ENCODE results near the gene NPM1.

Gene NPM1

DNA sequence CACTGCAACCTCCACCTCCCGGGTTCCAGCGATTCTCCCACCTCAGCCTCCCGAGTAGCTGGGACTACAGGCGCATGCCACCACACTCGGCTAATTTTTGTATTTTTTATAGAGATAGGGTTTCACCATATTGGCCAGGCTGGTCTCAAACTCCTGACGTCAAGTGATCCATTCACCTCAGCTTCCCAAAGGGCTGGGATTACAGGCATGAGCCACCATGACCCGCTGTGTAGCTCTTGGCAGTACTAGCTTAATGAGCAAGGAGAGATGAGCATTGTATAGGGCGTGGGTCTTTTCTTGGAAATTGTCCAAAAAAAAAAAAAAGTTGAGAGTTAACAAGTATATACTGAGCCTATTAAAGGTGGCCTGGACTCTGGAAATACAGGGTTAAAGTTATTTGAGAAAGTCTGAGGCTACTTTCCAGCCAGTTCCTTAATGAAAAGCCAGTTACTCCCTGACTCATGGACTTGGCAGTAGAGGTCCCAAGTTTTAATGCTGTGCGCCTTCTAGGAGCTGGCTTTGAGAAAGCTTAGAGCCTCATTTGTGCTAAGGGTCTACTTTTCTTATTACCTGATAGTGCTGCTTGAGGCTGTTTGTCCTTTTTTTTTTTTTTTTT, 27.6 kb downstream of the NPM1 start:
- FAIRE-seq, result no peak

DNA sequence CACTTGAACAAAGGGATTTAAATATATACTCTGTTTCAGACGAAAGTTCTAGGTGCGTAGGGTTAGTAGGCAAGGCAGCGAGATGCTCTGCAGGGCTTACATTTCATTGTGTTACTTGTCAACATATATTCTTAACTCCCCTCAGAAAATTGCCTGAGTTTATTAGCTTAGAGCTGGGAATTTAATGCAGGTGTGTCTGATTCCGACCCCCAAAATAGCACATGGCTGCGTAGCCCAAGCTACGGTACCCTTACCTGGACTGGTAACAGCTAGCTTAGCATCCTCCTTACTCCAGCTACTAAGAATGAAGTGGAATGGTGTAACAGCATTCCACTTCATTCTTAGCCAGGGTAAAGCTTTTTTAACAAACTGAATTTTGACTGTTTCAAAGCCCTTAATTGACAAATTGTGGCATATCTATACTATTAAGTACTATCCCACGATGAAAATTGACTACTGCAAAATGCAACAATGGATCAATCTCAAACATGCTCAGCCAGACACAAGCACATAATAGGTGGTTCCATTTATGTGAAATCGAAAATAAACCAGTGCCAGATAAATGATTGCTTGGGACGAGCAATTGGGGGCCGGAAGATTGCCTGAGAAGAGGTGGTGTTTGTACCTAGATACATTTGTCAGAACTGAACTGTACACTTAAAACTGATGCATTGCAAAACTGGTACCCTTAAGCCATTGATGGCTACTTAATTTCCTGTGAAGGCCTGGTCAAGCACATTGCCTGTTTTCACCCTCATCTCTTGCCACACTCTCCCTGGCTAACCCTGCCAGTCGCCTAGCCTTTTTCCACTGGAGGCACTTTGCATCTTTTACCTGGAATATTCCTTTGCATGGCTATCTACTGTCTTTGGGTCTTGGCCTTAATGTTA, 28.8 kb downstream of the NPM1 start:
- FAIRE-seq, result no peak

DNA sequence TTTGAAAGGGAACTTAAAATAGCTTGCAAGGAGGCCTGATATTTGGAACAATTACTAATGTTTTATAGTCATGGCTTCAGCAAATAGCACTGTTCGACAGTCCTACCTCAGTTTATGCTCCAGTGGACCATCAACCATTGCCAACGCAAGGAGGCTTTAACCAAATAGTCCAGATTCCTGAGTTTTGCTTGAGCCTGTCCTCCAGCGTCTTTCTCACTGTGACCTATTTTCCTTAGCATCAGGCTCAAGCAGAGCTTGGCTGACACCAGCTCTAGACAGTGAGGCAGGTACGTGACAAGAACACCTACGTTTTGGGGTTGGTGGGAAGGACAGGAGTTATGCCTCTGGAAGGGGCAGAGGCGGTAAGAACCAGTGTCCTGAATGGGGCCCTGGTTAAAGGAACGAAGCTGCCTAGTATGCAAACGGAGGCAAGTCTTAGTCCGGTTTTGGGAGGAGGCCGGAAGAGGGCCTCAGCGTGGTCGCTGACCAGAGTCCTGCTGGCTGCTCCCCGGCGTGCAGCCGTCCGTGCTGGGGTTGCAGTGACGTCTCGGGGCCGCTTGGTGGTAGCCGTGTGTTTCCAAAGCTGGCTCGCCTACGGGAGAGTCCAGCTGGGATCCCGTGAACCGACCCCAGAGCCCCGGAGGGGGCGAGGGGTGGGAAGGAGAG, 30.8 kb downstream of the NPM1 start:
- peak; percentile 73 for FAIRE-seq

DNA sequence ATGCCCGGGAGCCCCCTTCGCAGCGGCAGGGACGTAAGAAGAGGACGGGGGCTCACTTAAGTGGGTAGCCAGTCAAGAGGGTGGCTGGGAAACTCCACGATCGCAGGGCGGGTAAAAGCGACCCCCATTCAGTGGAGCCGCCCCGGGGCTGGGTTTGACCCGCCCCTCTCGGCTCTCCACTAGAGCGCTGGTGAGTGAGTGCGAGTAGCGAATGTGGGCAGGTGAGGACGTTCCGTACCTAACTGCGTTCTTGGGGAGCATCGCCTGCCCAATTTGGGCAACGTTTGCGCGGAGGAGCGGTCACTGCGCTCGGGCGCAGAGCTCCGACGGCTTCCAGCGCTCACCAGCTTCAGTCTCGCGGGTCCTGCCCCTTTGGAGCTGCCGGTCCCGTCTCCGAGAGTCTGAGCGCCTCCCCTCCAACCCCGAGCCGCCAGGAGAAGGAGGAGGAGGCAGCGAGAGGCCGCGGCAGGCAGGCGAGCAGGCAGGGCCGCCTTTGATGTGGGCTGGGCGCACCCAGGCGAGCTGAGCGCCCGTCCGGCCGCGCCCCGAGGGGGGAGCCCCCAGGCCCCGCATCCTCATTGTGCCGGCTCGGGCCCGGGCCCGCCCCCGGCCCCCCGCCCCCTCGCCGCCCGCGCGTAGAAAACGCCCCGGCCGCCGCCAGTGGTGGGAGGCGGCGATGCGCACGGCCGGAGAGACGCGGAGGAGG, 31.5 kb downstream of the NPM1 start, which contains the start of gene FGF18:
Gene FGF18, plus strand, starts transcription at position 666 of the 706 bp plus-strand sequence. CDS start 553 bp downstream, outside the sequence.
- no peak for FAIRE-seq

DNA sequence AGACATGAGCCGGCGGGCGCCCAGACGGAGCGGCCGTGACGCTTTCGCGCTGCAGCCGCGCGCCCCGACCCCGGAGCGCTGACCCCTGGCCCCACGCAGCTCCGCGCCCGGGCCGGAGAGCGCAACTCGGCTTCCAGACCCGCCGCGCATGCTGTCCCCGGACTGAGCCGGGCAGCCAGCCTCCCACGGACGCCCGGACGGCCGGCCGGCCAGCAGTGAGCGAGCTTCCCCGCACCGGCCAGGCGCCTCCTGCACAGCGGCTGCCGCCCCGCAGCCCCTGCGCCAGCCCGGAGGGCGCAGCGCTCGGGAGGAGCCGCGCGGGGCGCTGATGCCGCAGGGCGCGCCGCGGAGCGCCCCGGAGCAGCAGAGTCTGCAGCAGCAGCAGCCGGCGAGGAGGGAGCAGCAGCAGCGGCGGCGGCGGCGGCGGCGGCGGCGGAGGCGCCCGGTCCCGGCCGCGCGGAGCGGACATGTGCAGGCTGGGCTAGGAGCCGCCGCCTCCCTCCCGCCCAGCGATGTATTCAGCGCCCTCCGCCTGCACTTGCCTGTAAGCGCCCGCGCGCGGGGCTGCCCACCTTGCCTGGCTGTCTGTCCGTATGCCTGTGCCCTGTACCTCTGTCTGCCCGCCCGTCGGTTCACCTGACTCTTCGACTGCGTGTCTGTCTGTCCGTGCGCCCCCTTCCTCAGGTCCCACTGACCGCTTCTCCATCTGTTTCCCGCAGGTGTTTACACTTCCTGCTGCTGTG, 32.2 kb downstream of the NPM1 start:
- no peak for FAIRE-seq

DNA sequence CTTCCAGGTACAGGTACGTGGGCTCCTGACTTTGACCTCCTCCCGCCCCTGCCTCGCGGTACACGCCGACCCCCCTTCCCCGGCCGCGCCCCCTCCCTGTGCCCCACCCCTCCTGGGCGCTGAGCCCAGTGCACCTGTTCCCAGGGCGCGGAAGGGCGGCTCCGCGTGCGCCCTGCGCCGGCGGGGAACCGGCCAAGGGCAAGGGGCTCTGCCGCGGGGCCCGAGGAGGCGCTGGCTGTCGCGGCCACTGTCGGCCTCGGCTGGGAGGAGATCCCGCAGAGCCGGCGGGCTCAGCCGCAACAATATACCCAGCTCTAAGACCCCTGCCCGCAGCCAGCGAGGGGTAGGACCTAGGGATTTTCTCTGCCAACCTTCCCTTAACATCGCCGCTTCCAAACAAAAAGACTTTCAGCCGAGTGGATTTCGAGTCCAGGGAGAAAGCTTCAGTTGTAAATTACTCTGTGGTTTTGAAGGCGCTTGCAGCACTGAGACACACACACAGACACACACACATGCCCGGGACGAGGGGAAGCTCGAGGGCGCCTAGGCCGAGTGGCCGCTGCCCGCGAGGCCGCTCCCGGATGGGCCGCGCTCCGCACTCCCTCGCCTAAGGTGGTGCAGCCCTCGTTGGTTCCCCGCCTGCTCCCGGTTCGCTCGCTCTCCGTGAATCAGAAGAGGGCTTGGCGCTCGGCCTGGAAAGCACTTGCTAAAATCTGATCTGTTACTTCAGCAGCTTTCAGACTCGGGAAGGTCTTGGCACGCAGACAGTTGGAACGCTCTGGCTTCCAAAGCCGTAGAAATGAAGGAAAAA, 33.0 kb downstream of the NPM1 start:
- FAIRE-seq, result no peak

DNA sequence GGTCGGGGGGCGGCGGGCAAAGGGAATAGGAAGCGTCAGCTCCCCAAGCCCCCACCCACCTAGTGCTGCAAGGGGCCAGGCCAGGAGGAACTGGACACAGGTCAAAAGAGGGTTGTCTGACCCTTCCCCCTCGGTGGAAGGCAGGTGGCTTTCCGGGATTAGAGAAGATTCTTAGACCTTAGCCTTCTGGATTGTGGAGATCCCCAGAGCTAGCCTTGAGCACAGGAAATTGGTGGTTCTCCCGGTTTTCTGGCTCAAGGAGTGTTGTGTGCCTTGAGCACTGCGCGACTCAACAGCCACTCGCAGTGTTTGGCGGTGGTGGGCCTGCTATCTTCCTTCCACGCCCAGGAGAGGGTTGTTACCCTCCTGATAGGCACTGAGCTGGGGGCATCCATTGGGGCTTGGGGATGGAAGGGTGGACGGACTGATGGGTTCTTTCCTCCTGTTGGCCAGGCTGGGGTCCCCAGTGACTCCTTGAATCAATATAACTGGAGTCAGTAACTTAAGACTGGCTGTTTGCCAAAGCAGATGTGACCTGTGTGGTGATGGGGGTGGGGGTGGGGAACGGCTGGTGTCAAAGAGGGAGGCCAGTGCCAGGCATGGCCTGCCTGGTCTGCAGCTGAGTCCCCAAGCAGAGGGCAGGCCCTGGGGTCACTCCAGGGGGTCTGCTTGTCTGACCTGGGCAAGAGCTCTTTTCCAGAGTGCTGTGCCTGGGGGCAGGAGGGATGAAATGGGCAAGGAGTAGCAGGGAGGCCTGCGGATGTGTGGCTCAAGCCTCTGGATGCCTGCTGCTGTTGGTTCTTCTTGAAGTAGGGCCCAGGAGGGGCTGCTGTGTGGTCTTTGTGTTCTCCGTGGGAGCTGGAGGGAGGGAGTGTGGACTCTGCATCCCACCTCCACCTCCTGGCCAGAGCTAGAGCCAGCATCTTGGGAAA, 33.9 kb downstream of the NPM1 start:
- FAIRE-seq, result no peak

DNA sequence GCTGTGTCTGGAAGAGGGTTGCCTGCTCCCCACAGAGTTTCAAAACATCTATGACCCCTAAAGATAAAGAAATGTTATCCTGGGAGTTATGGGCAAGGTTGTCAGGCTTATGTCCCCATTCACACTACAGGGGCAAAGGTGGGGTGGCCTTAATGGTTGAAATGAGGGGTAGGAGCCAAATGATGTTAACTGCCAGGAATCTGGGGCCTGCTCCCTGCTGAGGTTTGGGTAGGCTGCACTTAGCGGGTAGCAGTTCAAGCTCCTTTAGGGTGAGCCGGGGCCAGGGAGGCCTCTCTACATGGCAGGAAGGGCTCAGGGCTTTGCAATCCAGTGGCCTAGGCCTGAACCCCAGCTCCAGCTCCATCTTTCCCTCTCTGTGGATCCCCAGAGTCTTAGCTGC, 34.8 kb downstream of the NPM1 start:
- FAIRE-seq, result no peak

DNA sequence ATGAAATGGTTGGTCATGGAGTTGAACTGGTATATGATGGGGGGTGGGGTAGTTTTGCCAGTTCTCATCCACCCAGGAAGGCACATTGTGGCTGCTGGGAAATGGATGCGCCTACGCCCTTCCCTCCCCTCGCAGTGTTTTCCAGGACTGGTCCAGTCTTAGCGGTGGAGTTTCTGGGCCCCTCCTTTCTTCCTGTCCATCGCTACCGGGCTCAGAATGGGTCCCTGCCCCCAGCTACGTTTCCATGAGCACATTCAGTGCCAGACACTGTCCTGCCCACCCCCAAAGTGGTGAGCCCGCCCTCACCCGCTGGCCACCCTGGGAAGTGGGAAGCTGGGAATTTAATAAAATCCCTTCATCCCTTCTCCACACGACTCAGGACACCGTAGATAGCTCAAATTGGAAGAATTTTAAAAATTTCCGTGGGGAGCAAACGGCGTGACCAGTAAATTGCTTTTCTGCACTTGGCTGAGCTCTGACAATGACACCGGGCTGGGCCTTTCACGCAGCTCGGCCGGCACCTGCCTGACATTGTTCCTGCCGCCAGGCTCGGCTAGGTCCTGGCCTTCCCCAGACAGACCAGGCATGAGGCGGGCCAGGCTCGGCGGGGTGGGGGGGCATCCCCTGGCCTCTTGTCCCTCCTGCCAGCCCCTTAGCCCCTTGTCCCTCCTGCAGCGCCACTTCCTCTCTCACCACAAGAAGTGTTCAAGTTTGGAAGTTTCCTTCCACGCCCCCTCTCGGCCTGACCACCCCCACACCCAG, 35.4 kb downstream of the NPM1 start:
- FAIRE-seq, result no peak

DNA sequence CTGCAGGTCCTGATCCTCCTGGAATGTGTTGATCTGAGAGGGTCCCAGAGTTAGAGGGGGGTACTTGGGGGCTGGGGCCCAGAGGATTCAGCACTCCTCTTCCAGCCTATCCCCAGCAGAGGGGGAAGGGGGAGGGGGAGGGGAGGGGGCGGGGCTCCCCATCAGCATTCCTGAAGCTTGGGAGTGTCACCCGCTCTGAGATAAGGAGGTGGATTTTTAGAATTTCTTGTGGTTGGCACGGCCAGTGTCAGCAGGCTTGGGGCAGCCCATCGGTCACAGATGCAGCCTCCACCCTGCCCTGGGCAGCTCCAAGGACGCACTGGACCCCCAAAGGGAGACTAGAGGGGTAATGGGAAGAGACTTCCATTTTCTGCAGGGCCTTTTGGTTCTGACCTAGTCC, 37.1 kb downstream of the NPM1 start:
- FAIRE-seq, result no peak

DNA sequence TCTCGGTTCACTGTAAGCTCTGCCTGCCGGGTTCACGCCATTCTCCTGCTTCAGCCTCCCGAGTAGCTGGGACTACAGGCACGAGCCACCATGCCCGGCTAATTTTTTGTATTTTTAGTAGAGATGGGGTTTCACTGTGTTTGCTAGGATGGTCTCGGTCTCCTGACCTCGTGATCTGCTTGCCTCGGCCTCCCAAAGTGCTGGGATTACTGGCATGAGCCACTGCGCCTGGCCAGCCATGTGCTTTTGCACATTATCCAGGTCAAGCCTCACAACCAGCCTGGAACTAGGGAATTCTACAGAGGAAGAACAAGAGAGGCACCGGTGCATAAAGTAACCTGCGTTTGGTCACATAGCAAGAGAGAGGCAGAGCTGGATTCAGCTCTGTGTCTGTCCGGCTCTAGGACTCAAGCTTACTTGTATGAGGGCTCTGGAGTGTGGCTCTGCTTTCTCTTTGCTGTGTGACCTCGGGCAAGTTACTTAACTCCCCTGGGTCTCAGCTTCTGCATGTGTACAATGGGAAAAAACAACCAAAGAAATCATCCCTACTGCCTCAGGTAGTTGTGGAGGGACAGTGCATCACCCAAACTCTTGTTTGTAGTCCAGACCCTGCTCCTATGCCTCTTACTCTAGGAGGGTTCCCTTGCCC, 38.1 kb downstream of the NPM1 start:
- no peak for FAIRE-seq

DNA sequence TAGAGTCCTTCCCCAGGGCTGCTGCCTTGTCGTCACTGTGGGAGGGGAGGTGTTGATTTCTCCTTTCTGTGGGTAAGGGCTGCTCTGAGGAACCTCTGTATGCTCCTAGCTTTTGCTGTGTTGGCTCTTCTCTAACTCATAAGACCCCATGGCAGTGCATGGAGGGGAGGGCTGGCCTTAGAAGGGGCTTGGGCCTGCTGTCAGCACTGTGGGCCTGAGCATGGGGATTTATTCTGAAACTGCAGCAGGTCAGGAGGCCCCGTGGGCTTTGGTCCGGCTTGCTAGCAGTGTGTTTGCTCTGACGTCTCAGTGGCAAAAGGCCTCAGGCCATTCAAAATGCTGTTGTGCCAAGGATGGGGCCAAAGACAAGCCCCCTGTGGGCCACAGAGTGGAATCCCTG, 38.6 kb downstream of the NPM1 start:
- no peak for FAIRE-seq

DNA sequence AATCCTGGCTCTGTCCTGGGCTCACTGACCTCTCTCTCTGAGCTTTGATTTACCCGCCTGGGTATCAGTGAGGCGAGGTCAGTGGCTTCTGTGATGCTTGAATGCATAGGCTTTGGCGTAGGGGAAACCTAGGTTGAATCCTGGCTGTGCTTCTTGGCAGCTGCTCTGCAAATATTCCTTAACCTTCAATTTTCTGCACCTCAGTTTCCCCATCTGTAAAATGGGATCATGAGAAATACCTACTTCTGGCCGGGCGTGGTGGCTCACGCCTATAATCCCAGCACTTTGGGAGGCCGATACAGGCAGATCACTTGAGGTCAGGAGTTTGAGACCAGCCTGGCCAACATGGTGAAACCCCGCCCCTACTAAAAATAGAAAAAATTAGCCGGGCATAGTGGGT, 39.0 kb downstream of the NPM1 start:
- FAIRE-seq, result no peak

DNA sequence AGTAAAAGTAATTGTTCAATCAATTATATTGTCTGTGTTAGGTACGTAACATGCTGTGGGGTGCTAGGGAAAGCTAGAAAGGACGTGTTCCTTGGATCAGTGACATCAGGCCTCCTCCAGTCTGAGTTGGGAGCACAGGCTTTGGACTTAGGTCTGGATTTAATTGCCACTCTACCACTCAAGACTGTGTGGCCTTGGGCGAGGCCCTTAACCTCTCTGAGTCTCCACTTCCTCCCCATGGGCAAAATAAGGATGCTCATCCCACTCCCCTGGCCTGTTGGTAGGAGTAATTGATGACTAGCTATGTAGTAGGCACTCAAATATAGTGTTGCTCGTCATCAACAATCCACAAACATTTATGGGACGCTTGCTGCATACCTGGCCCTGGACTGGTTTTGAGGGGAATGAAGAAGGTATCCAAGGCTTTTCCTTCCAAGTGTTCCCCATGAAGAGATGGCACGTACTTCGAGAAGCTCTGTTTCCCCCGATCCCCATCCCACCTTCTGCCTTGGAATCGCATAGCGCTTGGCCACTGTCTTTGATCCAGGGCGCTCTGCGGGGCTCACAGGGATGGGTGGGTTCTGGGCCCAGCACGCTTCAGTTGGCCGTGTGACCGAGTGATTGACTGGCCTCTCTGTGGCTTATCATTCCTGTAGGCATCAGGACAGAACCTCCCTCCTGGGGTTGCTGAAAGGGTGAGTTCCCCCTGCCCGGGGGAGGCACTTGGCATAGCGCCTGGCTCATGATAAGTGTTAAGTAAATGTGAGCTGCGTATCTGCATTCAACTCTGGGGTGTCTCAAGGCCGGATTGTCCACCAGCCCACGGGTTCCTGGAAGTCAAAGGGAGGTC, 39.9 kb downstream of the NPM1 start:
- no peak for FAIRE-seq

DNA sequence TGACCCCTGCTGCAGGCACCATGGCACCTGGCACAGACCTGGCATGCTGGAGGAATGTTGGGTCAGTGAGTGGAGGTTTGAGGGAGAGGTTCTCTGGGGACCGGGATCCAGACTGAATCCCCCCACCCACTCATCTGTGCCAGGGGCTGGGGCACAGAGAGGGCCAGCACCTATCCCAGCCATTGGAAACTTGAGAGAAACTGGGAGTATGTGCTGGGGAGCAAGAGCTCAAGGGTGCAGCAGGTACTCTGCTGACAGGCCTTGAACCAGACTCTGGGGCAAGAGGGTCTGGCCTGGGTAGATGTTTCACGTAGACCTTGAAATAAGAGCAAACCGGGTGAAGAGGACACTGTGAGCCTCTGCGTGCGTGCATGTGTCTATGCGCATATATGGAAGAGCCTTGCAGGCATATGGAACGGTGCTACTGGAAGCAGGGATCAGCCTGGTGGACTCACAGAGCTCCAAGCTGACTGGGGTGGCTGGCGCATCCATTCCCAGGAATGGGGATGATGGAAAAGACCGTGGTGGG, 40.6 kb downstream of the NPM1 start:
- no peak for FAIRE-seq

DNA sequence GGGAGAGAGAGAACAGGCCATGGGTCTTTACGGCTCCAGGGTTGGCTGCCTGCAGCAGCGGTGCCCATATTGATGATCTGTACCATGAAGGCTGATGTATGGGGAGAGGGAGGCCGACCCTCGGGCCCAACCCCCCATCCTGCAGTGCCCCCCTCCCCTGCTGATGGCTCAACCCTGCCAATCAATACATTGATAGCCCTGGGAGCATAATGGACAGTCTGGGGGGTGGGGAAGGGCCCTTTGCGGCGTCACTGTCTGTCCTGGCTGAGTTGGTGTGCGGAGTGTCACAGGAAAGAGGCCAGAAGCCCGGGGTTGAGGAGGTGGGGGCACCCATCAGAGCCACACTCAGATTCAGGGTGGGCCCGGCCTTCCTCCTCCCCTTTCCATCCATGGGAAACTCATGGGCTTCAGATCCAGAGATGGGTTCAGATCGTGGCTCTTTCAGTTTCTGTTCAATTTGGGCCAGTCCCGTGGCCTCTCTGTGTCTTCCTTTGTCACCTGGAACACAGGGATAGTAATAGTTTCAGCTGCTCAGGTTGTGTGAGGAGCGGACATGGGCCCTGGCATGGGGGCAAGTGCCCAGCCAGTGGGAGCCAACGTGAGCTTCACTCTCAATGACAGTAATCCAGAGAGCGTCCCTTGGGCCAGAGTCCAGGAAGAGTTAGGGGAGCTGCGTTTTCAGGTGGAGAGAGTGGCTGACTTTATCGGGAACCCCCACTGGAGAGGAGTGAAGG, 41.3 kb downstream of the NPM1 start:
- no peak for FAIRE-seq

DNA sequence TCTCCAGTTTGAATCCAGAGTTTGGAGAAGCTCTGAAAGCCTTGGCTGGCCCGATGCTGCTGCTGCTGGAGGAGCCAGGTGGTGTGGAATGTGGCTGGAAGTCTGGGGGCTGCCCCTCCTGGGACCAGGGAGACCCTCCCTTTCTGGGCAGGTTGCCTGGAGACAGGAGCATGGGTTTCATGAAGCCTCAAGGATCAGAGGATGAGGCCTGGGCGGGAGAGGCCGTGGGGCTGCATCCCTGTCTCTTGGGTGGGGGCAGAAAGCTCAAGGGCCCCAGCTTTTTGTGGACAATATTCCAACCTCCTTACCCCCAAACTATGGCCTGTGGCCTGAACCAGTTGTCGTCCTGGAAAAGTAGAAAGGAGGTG, 41.9 kb downstream of the NPM1 start:
- FAIRE-seq, result no peak

Measured in TTC549 (cell line).